Upper lobe of right lung (tissue), 1 donor: ENCODE results near the gene DENND6B. TPM values are rescaled to one million over a fixed set of nuclear protein-coding genes. Genes with fewer than 3 reads are reported as not detected.

Experiments used
- ATAC-seq: fragments of 200-7000 bp; cut with Tn5 transposase; one replicate; pipeline ENCODE4 v1.9.1; 2020; ENCODE audit warnings: mild to moderate bottlenecking, moderate library complexity
- DNase-seq: peaks from one replicate; pipeline ENCODE4 v3.0.0-alpha.2; 2020
- H3K27ac ChIP-seq: fragments of 200-600 bp; one replicate; pipeline ENCODE4 v1.8.0; 2022
- H3K27me3 ChIP-seq: fragments of 200-600 bp; one replicate; pipeline ENCODE4 v1.8.0; 2022; ENCODE audit warnings: mild to moderate bottlenecking
- H3K36me3 ChIP-seq: fragments of 200-600 bp; one replicate; pipeline ENCODE4 v1.8.0; 2022
- H3K4me1 ChIP-seq: fragments of 200-600 bp; one replicate; pipeline ENCODE4 v1.8.0; 2022
- H3K4me3 ChIP-seq: fragments of 200-600 bp; one replicate; pipeline ENCODE4 v1.8.0; 2022; ENCODE audit warnings: mild to moderate bottlenecking
- H3K9me3 ChIP-seq: fragments of 200-600 bp; one replicate; pipeline ENCODE4 v1.8.0; 2022
- intact Hi-C: fragments of 100-400 bp; cut with DNase I; formaldehyde crosslinking; loops from one replicate; pipeline ENCODE4 v1.11.0; 2022
- total RNA-seq: library from RNA; stranded (reverse); fragmentation: NEBNext Ultra II Directional; extraction: Animal tissue kit (Norgen Biotek cat#: 25700); gene quantifications from one replicate; pipeline ENCODE4 v1.2.1, GENCODE V29; 2021
- TF ChIP-seq, protein P1 (sequence below): fragments of 200-600 bp; IDR thresholded peaks from one replicate; pipeline ENCODE4 v1.8.0; 2022; ENCODE audit warnings: antibody characterized with exemption
- donor health status: DM: no; HTN: yes; CAD: no; lungs with severe emphysema.

Gene DENND6B
- total RNA-seq, 1 donor from 2014 or later = 9.3 TPM

DNA sequence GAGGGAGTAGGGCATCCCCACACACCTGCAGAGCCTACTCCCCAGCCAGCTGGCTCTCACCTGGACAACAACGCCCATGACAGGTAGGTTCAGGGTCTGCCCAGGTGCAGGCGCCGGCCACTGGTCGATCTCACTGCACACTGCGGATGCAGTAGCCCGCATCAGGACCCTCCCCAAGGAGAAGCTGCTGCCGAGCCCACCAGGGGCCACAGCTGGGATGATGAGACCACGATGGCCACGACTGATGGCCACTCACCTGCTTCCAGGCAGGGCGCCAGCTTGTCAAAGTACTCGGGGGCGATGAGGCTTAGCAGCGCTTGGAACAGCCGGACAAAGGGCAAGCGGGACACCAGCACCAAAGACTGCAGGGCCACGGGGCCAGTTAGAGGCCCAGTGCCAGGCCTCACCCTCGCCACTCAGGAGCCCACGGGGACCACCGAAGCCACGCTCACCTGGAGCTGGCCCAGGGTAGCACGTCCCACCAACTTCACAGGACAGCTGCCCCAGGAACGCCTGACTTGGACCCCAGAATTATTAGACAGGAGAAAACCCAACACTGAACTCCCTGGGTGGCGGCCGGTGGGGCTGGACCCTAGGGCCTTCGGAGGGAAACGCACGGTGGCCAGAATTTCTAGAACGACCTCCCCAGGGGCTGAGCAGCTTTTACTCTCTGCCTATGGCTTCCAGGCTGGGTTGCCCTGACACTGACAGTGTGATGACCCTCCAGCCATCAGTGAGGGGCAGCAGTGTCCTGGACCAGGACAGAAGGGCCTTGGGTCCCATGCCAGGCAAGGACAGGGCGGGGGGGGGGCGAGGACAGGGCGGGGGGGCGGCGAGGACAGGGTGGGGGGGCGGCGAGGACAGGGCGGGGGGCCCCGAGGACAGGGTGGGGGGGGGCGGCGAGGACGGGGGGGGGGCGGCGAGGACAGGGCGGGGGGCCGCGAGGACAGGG is 10.4 kb downstream of the DENND6B start:
- Histone ChIP-seq H3K27me3 (no peaks in the 10 kb centered on the region), H3K4me3 (no peak overlapping the region), H3K36me3 (no peaks in the 10 kb centered on the region), H3K4me1 (peaks cover 14% of the 10 kb centered on the region), H3K9me3 (no peaks in the 10 kb centered on the region), H3K27ac (no peak overlapping the region)
- no peak for ATAC-seq
- peak; percentile 59 for DNase-seq
- TF ChIP-seq, protein P1, sequence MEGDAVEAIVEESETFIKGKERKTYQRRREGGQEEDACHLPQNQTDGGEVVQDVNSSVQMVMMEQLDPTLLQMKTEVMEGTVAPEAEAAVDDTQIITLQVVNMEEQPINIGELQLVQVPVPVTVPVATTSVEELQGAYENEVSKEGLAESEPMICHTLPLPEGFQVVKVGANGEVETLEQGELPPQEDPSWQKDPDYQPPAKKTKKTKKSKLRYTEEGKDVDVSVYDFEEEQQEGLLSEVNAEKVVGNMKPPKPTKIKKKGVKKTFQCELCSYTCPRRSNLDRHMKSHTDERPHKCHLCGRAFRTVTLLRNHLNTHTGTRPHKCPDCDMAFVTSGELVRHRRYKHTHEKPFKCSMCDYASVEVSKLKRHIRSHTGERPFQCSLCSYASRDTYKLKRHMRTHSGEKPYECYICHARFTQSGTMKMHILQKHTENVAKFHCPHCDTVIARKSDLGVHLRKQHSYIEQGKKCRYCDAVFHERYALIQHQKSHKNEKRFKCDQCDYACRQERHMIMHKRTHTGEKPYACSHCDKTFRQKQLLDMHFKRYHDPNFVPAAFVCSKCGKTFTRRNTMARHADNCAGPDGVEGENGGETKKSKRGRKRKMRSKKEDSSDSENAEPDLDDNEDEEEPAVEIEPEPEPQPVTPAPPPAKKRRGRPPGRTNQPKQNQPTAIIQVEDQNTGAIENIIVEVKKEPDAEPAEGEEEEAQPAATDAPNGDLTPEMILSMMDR = no peak
- intact Hi-C loops = no loop called here

DNA sequence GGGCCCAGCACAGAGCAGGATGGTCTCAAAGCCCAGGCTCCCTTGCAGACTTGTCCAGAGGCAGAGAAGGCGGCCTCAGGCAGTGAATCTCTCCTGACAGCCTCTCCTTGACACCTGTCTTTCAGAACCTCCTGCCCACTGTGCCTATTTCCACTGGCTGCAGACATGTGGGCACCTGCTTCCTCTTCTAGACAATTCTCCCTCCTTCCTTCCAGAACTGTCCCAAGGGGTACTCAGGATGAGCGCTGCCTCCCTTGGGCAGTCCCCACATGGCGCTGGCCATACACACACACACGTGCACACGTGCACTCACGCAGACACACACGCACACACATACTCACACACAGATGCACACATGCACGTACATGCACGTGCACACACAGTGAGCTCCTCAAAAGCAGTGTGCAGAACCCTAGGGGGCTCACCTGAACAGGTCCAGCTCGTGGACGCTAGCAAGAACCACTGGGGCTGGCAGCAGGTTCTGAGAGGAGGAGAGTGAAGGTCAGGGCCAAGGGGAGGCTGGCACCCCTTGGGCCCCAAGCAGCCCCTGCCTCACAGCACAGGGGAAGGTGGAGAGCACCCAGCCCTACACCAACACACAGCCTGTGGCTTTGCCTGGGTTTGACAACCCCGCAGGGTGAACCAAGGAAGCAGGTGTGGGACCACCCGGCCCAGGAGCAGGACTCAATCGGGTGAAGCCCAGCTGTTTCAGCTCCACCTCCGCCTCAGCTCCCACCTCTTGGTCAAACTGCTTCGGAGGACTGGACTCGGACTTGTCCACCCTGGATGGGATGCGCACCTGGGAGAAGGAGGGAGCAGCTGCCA is 11.3 kb downstream of the DENND6B start:
- DNase-seq = no peak
- Histone ChIP-seq H3K4me3 (no peak overlapping the region), H3K4me1 (peaks cover 14% of the 10 kb centered on the region), H3K27ac (no peak overlapping the region), H3K27me3 (no peaks in the 10 kb centered on the region), H3K9me3 (no peaks in the 10 kb centered on the region), H3K36me3 (no peaks in the 10 kb centered on the region)
- no peak for ATAC-seq
- intact Hi-C loops = no loop called here
- TF ChIP-seq, protein P1 = no peak

DNA sequence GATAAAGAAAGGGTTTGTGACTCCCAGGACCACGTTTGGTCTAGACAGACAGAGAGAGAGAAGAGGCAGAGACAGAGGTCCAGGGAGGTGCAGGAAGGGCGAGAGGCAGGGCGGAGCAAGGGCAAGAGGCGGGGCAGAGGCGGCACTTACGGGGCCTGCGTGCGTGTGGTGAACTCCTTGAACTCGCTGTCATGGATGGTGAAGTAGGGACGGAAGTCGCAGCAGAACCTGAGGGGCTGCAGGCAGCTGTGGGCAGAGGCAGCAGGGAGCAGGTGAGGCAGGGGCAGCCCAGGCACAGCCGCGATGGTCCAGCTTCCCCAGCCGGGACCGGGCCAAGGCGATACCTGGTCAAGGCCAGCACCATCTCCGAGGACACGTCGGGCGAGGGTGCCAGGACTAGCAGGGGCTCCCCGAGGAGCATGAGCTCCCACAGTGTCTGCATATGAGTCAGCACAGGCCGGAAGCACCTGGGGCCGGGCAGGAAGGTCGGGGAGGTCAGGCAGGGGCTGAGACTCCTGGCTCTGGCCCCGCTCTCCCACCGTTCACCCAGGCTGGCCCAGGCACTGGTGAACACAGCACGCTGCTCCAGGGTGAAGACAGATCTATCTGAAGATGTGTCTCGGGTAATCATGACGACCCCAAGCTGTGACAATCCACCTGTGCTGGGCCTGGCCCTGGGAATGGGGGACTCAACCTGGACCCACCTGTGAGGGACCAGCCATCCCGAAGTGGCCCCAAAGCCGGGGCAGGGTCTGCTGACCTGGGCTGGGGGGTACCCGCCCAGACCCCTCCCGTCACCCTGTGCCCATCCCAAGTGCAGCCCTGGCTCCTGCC is 12.1 kb downstream of the DENND6B start:
- TF ChIP-seq, protein P1 = no peak
- DNase-seq (peak; percentile 91), ATAC-seq (peak; percentile 79)
- H3K27ac ChIP-seq = peak overlapping the region; percentile 59
- H3K36me3 ChIP-seq = no peaks in the 10 kb centered on the region
- peak overlapping the region; percentile 27 for H3K4me3 ChIP-seq
- H3K27me3 ChIP-seq = no peaks in the 10 kb centered on the region
- peaks cover 20% of the 10 kb centered on the region for H3K4me1 ChIP-seq
- no peaks in the 10 kb centered on the region for H3K9me3 ChIP-seq
- intact Hi-C loops = no loop called here

DNA sequence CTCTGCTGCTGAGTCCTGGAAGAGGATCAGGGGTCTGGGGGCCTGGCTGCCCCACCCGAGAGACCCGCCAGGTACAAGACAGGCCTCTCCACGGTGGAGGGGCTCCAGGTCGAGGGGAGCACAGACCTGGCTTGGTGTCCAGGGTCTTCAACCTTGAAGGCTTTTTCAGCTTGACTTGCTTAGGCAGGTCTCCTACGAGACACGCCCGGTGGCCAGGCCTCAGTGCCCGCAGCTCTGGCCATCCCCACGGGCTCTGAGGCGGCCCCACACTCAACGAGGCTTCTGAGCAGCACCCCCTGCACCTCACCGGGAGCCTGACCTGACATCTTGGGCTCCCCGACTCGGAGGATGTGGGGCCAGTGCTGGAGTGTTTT is 12.7 kb downstream of the DENND6B start:
- no peak for ATAC-seq
- no peak for DNase-seq
- intact Hi-C loops = no loop called here
- Histone ChIP-seq H3K9me3 (no peaks in the 10 kb centered on the region), H3K4me1 (peaks cover 26% of the 10 kb centered on the region), H3K27ac (peak overlapping the region; percentile 59), H3K4me3 (peak overlapping the region; percentile 27), H3K36me3 (no peaks in the 10 kb centered on the region), H3K27me3 (no peaks in the 10 kb centered on the region)
- TF ChIP-seq, protein P1 = no peak

GRCh38 chr22:50313600-50313999 is 13.2 kb downstream of the DENND6B start:
- H3K4me1 ChIP-seq = peaks cover 29% of the 10 kb centered on the region
- no peaks in the 10 kb centered on the region for H3K27me3 ChIP-seq
- no peak overlapping the region for H3K4me3 ChIP-seq
- H3K27ac ChIP-seq = no peak overlapping the region
- ATAC-seq (no peak), DNase-seq (no peak)
- intact Hi-C loops = no loop called here
- H3K36me3 ChIP-seq = no peaks in the 10 kb centered on the region
- TF ChIP-seq, protein P1 = no peak
- no peaks in the 10 kb centered on the region for H3K9me3 ChIP-seq
